Measurements from ENCODE around the gene OR2V1.

DNA sequence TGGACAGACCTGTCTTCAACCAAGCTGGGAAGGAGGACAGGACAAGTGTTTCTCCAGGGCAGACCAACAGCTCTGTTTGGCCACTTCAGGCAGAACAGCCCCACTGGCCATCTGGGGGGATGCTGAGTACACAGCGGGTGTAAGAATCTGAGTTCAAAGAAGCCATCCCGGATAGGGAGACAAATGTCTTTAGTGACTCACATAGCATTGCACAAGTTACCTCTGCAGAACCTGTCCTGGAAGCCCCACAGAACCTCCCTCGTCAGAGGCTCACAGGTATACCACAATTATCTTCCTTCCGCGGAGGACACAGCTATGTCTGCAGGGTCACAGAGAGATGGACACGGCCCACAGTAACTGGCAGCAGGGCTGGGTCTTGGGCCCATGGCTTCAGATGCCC is 18.4 kb upstream of the OR2V1 start:
- TF ChIP-seq, protein P1, sequence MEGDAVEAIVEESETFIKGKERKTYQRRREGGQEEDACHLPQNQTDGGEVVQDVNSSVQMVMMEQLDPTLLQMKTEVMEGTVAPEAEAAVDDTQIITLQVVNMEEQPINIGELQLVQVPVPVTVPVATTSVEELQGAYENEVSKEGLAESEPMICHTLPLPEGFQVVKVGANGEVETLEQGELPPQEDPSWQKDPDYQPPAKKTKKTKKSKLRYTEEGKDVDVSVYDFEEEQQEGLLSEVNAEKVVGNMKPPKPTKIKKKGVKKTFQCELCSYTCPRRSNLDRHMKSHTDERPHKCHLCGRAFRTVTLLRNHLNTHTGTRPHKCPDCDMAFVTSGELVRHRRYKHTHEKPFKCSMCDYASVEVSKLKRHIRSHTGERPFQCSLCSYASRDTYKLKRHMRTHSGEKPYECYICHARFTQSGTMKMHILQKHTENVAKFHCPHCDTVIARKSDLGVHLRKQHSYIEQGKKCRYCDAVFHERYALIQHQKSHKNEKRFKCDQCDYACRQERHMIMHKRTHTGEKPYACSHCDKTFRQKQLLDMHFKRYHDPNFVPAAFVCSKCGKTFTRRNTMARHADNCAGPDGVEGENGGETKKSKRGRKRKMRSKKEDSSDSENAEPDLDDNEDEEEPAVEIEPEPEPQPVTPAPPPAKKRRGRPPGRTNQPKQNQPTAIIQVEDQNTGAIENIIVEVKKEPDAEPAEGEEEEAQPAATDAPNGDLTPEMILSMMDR (IDR thresholded peaks at IDR 0.05) = no peak
- TF ChIP-seq POLR2A (IDR thresholded peaks at IDR 0.05) = no peak
